Fibroblast of mammary gland (primary cell): ENCODE results near the gene RBMS3.
"Not testable (repeated sequence)": the region's sequence is repeated elsewhere in the genome, so short reads cannot be mapped to it uniquely, and the experiment has no call there.

Experiments used
- DNase-seq: peaks from one replicate; pipeline ENCODE4 v3.0.0-alpha.2; 2010; ENCODE audit warnings: low read depth
- H3K4me3 ChIP-seq: 2 replicates; pipeline ENCODE4 v1.5.1; 2011; ENCODE audit warnings: low read depth, mild to moderate bottlenecking, low read length, moderate library complexity; ENCODE audit not compliant: control insufficient read depth
- TF ChIP-seq, protein P1 (sequence below): conservative IDR thresholded peaks from 2 replicates; pipeline ENCODE4 v1.5.1; 2011; ENCODE audit warnings: low read depth, low read length, inconsistent platforms; ENCODE audit not compliant: control insufficient read depth, insufficient read depth

Gene RBMS3

DNA sequence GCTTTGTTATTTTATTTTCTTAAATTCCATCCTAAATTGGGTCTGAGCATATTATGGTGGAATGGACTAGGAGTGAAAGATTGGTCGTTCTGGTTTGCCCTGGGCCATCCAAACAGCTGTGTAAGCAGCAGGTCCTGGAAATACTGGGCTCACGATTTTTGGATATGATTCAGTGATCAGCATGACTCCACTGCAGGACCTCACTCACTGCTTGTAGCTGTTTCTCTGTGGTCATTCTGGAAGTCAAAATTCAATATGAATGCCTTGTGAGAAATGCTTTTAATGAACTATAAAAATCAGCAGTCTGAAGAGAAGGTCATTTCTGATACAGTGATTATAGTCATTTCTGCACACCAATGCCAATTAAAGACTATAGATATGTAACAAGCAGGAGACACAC lies 185.0 kb downstream of the RBMS3 start:
- no peak overlapping the region for H3K4me3 ChIP-seq
- TF ChIP-seq, protein P1, sequence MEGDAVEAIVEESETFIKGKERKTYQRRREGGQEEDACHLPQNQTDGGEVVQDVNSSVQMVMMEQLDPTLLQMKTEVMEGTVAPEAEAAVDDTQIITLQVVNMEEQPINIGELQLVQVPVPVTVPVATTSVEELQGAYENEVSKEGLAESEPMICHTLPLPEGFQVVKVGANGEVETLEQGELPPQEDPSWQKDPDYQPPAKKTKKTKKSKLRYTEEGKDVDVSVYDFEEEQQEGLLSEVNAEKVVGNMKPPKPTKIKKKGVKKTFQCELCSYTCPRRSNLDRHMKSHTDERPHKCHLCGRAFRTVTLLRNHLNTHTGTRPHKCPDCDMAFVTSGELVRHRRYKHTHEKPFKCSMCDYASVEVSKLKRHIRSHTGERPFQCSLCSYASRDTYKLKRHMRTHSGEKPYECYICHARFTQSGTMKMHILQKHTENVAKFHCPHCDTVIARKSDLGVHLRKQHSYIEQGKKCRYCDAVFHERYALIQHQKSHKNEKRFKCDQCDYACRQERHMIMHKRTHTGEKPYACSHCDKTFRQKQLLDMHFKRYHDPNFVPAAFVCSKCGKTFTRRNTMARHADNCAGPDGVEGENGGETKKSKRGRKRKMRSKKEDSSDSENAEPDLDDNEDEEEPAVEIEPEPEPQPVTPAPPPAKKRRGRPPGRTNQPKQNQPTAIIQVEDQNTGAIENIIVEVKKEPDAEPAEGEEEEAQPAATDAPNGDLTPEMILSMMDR: no peak
- DNase-seq: peak; percentile 61

DNA sequence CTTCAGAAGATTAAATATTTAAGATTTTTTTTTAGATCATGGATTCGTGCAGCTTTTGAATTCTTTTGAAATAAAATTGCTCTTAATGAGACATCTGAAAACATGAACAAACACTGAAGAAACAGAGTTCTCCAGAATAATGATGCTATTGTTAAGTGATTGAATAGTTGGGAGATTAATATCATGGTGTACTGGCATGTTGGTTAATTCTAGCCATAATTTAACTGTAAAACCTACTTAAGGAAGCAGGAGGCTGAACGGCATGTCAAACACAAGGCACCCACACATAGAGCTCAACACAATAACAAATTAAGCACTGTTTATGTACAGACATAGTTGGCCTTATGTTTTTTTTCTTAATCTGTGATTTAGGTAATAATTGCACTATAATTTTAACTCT lies 185.6 kb downstream of the RBMS3 start:
- TF ChIP-seq, protein P1: no peak
- DNase-seq: no peak
- H3K4me3 ChIP-seq: no peak overlapping the region

DNA sequence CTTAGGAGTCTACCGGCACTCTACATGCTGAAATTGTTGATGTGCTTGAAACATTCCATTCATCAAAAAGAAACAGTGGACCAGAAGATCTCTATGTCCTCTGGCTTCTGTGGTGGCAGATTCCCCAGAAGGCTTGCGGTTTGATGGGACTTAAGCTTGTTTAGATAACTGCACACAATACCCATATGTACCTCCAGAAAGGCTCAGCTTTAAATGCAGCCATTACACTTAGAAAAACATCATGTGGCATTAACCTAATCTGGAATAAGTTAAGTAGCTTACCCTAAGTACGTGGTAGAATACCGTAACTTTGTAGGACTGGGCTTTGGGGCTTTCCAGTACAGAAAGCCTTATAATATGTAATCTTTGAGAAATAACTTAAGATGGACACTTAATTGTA lies 187.3 kb downstream of the RBMS3 start:
- no peak for DNase-seq
- no peak overlapping the region for H3K4me3 ChIP-seq
- TF ChIP-seq, protein P1: no peak

DNA sequence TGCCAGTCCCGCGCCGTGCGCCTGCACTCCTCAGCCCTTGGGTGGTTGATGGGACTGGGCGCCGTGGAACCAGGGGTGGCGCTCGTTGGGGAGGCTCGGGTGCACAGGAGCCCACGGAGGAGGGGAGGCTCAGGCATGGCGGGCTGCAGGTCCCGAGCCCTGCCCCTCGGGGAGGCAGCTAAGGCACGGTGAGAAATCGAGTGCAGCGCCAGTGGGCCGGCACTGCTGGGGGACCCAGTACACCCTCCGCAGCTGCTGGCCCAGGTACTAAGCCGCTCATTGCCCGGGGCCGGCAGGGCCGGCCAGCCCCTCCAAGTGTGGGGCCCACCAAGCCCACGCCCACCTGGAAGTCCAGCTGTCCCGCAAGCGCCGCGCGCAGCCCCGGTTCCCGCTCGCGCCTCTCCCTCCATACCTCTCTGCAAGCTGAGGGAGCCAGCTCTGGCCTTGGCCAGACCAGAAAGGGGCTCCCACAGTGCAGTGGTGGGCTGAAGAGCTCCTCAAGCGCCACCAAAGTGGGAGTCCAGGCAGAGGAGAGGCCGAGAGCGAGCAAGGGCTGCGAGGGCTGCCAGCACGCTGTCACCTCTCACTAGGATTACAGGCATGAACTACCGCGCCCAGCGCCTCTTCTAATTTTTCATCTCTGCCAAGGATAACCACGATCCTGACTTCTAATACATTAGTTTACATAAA lies 192.8 kb downstream of the RBMS3 start:
- not testable (repeated sequence) for H3K4me3 ChIP-seq, DNase-seq

DNA sequence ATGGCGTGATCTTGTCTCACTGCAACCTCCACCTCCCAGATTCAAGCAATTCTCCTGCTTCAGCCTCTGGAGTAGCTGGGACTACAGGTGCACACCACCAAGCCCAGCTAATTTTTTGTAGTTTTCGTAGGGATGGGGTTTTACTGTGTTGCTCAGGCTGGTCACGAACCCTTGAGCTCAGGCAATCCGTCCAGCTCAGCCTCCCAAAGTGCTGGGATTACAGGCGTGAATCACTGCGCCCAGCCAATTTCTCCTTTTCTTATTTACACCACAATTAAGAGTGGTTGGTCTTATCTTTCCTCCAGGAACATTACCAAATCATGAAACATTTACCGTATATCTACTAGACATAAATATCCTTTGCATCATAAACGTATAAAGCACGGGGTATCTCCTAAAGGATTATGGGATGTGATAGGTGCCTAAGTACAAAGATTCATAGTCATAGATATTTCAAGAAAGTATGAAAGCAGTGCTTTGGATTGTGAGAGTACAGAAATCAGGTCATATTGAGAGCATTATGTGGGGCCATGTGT lies 194.5 kb downstream of the RBMS3 start:
- H3K4me3 ChIP-seq: no peak overlapping the region
- TF ChIP-seq, protein P1: no peak
- no peak for DNase-seq

DNA sequence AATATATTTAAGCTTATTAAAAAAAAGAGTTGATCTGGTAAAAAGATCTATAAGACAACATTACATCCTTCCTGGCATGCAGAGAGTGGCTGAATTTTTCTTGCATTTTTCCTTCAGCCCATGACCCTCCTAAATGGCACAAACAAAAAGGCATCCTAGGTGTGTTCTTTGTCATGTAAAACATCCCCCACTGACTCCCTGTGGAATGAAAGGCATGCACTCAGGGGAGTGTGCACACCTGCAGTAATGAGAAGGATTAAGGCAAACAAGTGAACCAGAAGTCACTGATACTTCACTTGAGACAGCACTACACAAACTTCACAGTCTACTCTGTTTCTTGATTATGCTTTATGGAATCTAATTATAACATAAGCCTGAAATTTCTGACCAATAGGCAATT lies 195.0 kb downstream of the RBMS3 start:
- no peak for DNase-seq
- no peak overlapping the region for H3K4me3 ChIP-seq
- TF ChIP-seq, protein P1: no peak

DNA sequence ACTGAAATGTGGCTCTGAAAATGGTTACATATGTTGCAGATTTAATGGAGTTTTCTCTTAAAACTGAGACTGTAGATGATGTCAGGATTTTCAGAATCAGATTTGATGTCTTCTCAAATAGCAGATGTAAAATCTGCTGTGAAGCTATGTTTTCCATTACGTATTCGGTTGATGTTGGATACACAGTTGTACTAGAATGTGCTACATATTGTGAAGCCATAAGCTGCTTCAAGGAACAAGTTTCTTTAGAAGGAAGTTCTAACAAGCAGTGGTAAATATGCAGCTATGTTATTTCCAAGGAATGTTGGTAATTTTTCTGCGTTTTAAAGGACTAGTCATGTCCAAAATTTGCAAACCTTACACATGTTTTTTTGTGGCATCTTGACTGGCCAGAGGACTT lies 197.7 kb downstream of the RBMS3 start:
- H3K4me3 ChIP-seq: no peak overlapping the region
- TF ChIP-seq, protein P1: no peak
- DNase-seq: no peak
